ENCODE data around the gene ABCF2.

ABCF2 gene

GRCh38 chr7:151201344-151201743 is 25.7 kb downstream of the ABCF2 start:
- TF ChIP-seq TARDBP (IDR thresholded peaks at IDR 0.05) (no peak), CTBP1 (IDR thresholded peaks at IDR 0.05; ENCODE audit: borderline replicate concordance) (no peak), SP1 (IDR thresholded peaks at IDR 0.05) (no peak), HDGF (IDR thresholded peaks at IDR 0.05; ENCODE audit: borderline replicate concordance) (no peak), ARNT (IDR thresholded peaks at IDR 0.05) (no peak), FOXM1 (IDR thresholded peaks at IDR 0.05; ENCODE audit: borderline replicate concordance) (no peak), FOXK2 (IDR thresholded peaks at IDR 0.05) (no peak), PKNOX1 (IDR thresholded peaks at IDR 0.05) (no peak), ZNF384 (IDR thresholded peaks at IDR 0.05) (no peak), LEF1 (IDR thresholded peaks at IDR 0.05; ENCODE audit: borderline replicate concordance) (no peak), NFRKB (IDR thresholded peaks at IDR 0.05) (no peak), BHLHE40 (IDR thresholded peaks at IDR 0.05; ENCODE audit: borderline replicate concordance) (no peak), L3MBTL2 (conservative IDR thresholded peaks at IDR 0.05) (no peak), ELF4 (IDR thresholded peaks at IDR 0.05) (no peak), SUZ12 (IDR thresholded peaks at IDR 0.05) (no peak), FOXA1 (IDR thresholded peaks at IDR 0.05) (no peak)
- CTCF ChIA-PET: no interaction called here
- POLR2A ChIA-PET: no interaction called here
- no peak for DNase-seq (ENCODE audit: extremely low spot score)

- no peak for TF ChIP-seq TARDBP (IDR thresholded peaks at IDR 0.05)
- no peak for TF ChIP-seq PKNOX1 (IDR thresholded peaks at IDR 0.05)
- TF ChIP-seq LEF1 (IDR thresholded peaks at IDR 0.05; ENCODE audit: borderline replicate concordance): no peak
- no peak for TF ChIP-seq ZNF384 (IDR thresholded peaks at IDR 0.05)
- TF ChIP-seq HDGF (IDR thresholded peaks at IDR 0.05; ENCODE audit: borderline replicate concordance): no peak
- TF ChIP-seq CTBP1 (IDR thresholded peaks at IDR 0.05; ENCODE audit: borderline replicate concordance): no peak
- TF ChIP-seq FOXK2 (IDR thresholded peaks at IDR 0.05): no peak
- POLR2A ChIA-PET: interaction anchor here (0.8 kb wide), 1 partner anchor 78 kb away, joined by 3 read pairs; no protein-coding TSS in a partner anchor
- CTCF ChIA-PET: no interaction called here
- DNase-seq (ENCODE audit: extremely low spot score): no peak
Observed at GRCh38 chr7:151198945-151199848, 27.8 kb downstream of the ABCF2 start.

GRCh38 chr7:151197932-151198331 is 29.1 kb downstream of the ABCF2 start:
- DNase-seq (ENCODE audit: extremely low spot score): no peak
- CTCF ChIA-PET: no interaction called here
- POLR2A ChIA-PET: no interaction called here
- no peak for TF ChIP-seq L3MBTL2 (conservative IDR thresholded peaks at IDR 0.05)
- TF ChIP-seq FOXK2 (IDR thresholded peaks at IDR 0.05): no peak
- no peak for TF ChIP-seq BHLHE40 (IDR thresholded peaks at IDR 0.05; ENCODE audit: borderline replicate concordance)
- no peak for TF ChIP-seq ARNT (IDR thresholded peaks at IDR 0.05)
- TF ChIP-seq ELF4 (IDR thresholded peaks at IDR 0.05): no peak
- no peak for TF ChIP-seq HDGF (IDR thresholded peaks at IDR 0.05; ENCODE audit: borderline replicate concordance)
- TF ChIP-seq FOXA1 (IDR thresholded peaks at IDR 0.05): no peak
- TF ChIP-seq PKNOX1 (IDR thresholded peaks at IDR 0.05): no peak
- TF ChIP-seq LEF1 (IDR thresholded peaks at IDR 0.05; ENCODE audit: borderline replicate concordance): no peak
- TF ChIP-seq SP1 (IDR thresholded peaks at IDR 0.05): no peak
- TF ChIP-seq SUZ12 (IDR thresholded peaks at IDR 0.05): no peak
- no peak for TF ChIP-seq CTBP1 (IDR thresholded peaks at IDR 0.05; ENCODE audit: borderline replicate concordance)
- TF ChIP-seq TARDBP (IDR thresholded peaks at IDR 0.05): no peak
- TF ChIP-seq ZNF384 (IDR thresholded peaks at IDR 0.05): no peak
- no peak for TF ChIP-seq NFRKB (IDR thresholded peaks at IDR 0.05)
- no peak for TF ChIP-seq FOXM1 (IDR thresholded peaks at IDR 0.05; ENCODE audit: borderline replicate concordance)

GRCh38 chr7:151195616-151196450 is 31.2 kb downstream of the ABCF2 start:
- POLR2A ChIA-PET: interaction anchor here (1.6 kb wide), 1 partner anchor 11 kb away, joined by 4 read pairs; no protein-coding TSS in a partner anchor
- TF ChIP-seq SUZ12 (IDR thresholded peaks at IDR 0.05): no peak
- TF ChIP-seq ARNT (IDR thresholded peaks at IDR 0.05): no peak
- no peak for TF ChIP-seq TARDBP (IDR thresholded peaks at IDR 0.05)
- no peak for TF ChIP-seq L3MBTL2 (conservative IDR thresholded peaks at IDR 0.05)
- no peak for TF ChIP-seq ZNF384 (IDR thresholded peaks at IDR 0.05)
- TF ChIP-seq SP1 (IDR thresholded peaks at IDR 0.05): no peak
- no peak for TF ChIP-seq CTBP1 (IDR thresholded peaks at IDR 0.05; ENCODE audit: borderline replicate concordance)
- TF ChIP-seq FOXM1 (IDR thresholded peaks at IDR 0.05; ENCODE audit: borderline replicate concordance): no peak
- TF ChIP-seq ELF4 (IDR thresholded peaks at IDR 0.05): no peak
- CTCF ChIA-PET: no interaction called here

GRCh38 chr7:151194188-151194587 is 32.8 kb downstream of the ABCF2 start:
- CTCF ChIA-PET: interaction anchor here (0.6 kb wide), 1 partner anchor 121 kb away, joined by 4 read pairs; no protein-coding TSS in a partner anchor
- TF ChIP-seq ZNF384 (IDR thresholded peaks at IDR 0.05): no peak
- TF ChIP-seq ARNT (IDR thresholded peaks at IDR 0.05): no peak
- no peak for TF ChIP-seq LEF1 (IDR thresholded peaks at IDR 0.05; ENCODE audit: borderline replicate concordance)
- TF ChIP-seq NFRKB (IDR thresholded peaks at IDR 0.05): no peak
- TF ChIP-seq ELF4 (IDR thresholded peaks at IDR 0.05): no peak
- no peak for TF ChIP-seq L3MBTL2 (conservative IDR thresholded peaks at IDR 0.05)
- TF ChIP-seq SUZ12 (IDR thresholded peaks at IDR 0.05): no peak
- TF ChIP-seq HDGF (IDR thresholded peaks at IDR 0.05; ENCODE audit: borderline replicate concordance): no peak
- TF ChIP-seq FOXA1 (IDR thresholded peaks at IDR 0.05): no peak
- TF ChIP-seq CTBP1 (IDR thresholded peaks at IDR 0.05; ENCODE audit: borderline replicate concordance): no peak
- no peak for TF ChIP-seq TARDBP (IDR thresholded peaks at IDR 0.05)
- TF ChIP-seq PKNOX1 (IDR thresholded peaks at IDR 0.05): no peak
- no peak for TF ChIP-seq FOXM1 (IDR thresholded peaks at IDR 0.05; ENCODE audit: borderline replicate concordance)
- TF ChIP-seq FOXK2 (IDR thresholded peaks at IDR 0.05): no peak
- TF ChIP-seq SP1 (IDR thresholded peaks at IDR 0.05): no peak
- no peak for TF ChIP-seq BHLHE40 (IDR thresholded peaks at IDR 0.05; ENCODE audit: borderline replicate concordance)
- no peak for DNase-seq (ENCODE audit: extremely low spot score)
- POLR2A ChIA-PET: interaction anchor here (0.9 to 1.6 kb wide), 2 partner anchors 13 to 33 kb away, joined by 4 read pairs; partner anchors contain the start of gene ABCF2

More at GRCh38 chr7:151195616-151196450, 31.2 kb downstream of the ABCF2 start:
- no peak for DNase-seq (ENCODE audit: extremely low spot score)
